ENCODE data around the gene ERG.

DNA sequence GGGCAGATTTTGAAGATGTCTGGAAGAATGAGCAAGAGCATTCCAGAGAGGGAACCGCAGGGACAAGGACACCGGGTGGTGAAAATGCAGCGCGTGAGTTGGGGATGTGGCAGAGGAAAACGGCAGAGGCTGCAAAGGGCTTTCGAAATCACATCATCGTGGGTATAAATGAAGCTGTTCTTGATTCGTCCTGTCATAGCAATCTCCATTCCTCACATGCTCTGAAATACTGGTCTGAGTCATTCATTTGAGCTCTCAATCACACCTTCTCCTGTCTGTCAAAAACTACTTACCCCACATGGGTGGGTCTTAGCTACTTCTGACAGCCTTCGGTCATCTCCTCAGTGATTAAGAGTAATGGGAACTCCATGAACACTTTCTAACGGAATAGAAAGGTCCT, 81.5 kb downstream of the ERG start:
- TF ChIP-seq, protein P1, sequence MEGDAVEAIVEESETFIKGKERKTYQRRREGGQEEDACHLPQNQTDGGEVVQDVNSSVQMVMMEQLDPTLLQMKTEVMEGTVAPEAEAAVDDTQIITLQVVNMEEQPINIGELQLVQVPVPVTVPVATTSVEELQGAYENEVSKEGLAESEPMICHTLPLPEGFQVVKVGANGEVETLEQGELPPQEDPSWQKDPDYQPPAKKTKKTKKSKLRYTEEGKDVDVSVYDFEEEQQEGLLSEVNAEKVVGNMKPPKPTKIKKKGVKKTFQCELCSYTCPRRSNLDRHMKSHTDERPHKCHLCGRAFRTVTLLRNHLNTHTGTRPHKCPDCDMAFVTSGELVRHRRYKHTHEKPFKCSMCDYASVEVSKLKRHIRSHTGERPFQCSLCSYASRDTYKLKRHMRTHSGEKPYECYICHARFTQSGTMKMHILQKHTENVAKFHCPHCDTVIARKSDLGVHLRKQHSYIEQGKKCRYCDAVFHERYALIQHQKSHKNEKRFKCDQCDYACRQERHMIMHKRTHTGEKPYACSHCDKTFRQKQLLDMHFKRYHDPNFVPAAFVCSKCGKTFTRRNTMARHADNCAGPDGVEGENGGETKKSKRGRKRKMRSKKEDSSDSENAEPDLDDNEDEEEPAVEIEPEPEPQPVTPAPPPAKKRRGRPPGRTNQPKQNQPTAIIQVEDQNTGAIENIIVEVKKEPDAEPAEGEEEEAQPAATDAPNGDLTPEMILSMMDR (IDR thresholded peaks at IDR 0.05): no peak
- TF ChIP-seq POLR2A (IDR thresholded peaks at IDR 0.05; ENCODE audit: low read depth) (no peak), EP300 (IDR thresholded peaks at IDR 0.05) (no peak)

Measured in esophagus muscularis mucosa (tissue), 4 donors.